CD14-positive monocyte (primary cell): ENCODE measurements around the gene BORCS8. TPM values are rescaled to one million over a fixed set of nuclear protein-coding genes. Genes with fewer than 3 reads are reported as not detected.
A peak's percentile ranks its signal among the peaks of the same experiment; 100 is the strongest.

Experiments
- DNase-seq, 3 donors: peaks; one replicate each; pipeline ENCODE4 v3.0.0-alpha.2; 2011 to 2022
- H2AFZ ChIP-seq: 2 replicates; pipeline ENCODE4 v1.6.0; 2012; ENCODE audit warnings: mild to moderate bottlenecking, low read depth, low read length, inconsistent platforms; ENCODE audit not compliant: insufficient read depth, poor library complexity, severe bottlenecking
- H3K27ac ChIP-seq, 2 donors: 1 replicate in 1 of 2; 2 replicates in 1 of 2; pipeline ENCODE4 v1.5.1; 2012 to 2013; ENCODE audit warnings: low read length in 2 of 2, control low read depth in 1 of 2, inconsistent platforms in 1 of 2, low read depth in 1 of 2, mild to moderate bottlenecking in 1 of 2
- H3K27me3 ChIP-seq, 2 donors: one replicate each; pipeline versions ENCODE4 v1.6.0 to v1.6.1; 2011 to 2013; ENCODE audit warnings: low read length in 2 of 2; ENCODE audit not compliant: control insufficient read depth in 2 of 2, insufficient read depth in 2 of 2
- H3K36me3 ChIP-seq, 2 donors: replicated peaks in 1 of 2; 1 replicate in 1 of 2; 2 replicates in 1 of 2; pipeline versions ENCODE4 v1.5.1 to v1.6.1; 2012 to 2013; ENCODE audit warnings: low read length in 2 of 2, control low read depth in 1 of 2, inconsistent platforms in 1 of 2, mild to moderate bottlenecking in 1 of 2; ENCODE audit not compliant: insufficient read depth in 2 of 2, control insufficient read depth in 1 of 2
- H3K4me1 ChIP-seq, 2 donors: 1 replicate in 1 of 2; 2 replicates in 1 of 2; pipeline versions ENCODE4 v1.5.1 to v1.6.1; 2012 to 2013; ENCODE audit warnings: low read length in 2 of 2, control low read depth in 1 of 2, inconsistent platforms in 1 of 2, mild to moderate bottlenecking in 1 of 2, moderate library complexity in 1 of 2; ENCODE audit not compliant: insufficient read depth in 2 of 2, control insufficient read depth in 1 of 2
- H3K4me2 ChIP-seq: replicated peaks from 2 replicates; pipeline ENCODE3; 2012; ENCODE audit warnings: low read length, moderate library complexity, mild to moderate bottlenecking; ENCODE audit not compliant: poor library complexity, severe bottlenecking; ENCODE audit errors: extremely low read depth
- H3K4me3 ChIP-seq, 3 experiments: fragments of 200-600 bp in 1 of 3; sonication (generic) in 1 of 3; replicated peaks in 1 of 3; 1 replicate in 2 of 3; 2 replicates in 1 of 3; pipeline ENCODE4 v1.5.1; 2011 to 2013; ENCODE audit warnings: low read length in 3 of 3, mild to moderate bottlenecking in 3 of 3, control low read depth in 2 of 3, low read depth in 2 of 3, inconsistent platforms in 1 of 3, moderate library complexity in 1 of 3
- H3K79me2 ChIP-seq: 2 replicates; pipeline ENCODE4 v1.6.0; 2012; ENCODE audit warnings: mild to moderate bottlenecking, control low read depth, inconsistent platforms, low read length, moderate library complexity; ENCODE audit not compliant: insufficient read depth
- H3K9ac ChIP-seq: 2 replicates; pipeline ENCODE4 v1.6.0; 2017; ENCODE audit warnings: low read length, mild to moderate bottlenecking; ENCODE audit not compliant: insufficient read depth, poor library complexity, severe bottlenecking
- H3K9me3 ChIP-seq, 2 donors: replicated peaks in 1 of 2; 1 replicate in 1 of 2; 2 replicates in 1 of 2; pipeline versions ENCODE4 v1.5.1 to v1.6.1; 2012 to 2013; ENCODE audit warnings: low read length in 2 of 2, control low read depth in 1 of 2; ENCODE audit not compliant: control insufficient read depth in 1 of 2, insufficient read depth in 1 of 2
- H4K20me1 ChIP-seq: 2 replicates; pipeline ENCODE4 v1.6.0; 2012; ENCODE audit warnings: mild to moderate bottlenecking, low read length, control low read depth, moderate library complexity; ENCODE audit not compliant: insufficient read depth
- H3K27ac Mint-ChIP-seq, 7 donors: one replicate each; pipeline ENCODE4 v1.8.0; 2020; ENCODE audit warnings: mild to moderate bottlenecking in 7 of 7, mixed read lengths in 7 of 7, moderate library complexity in 6 of 7, inconsistent platforms in 2 of 7
- H3K27me3 Mint-ChIP-seq, 3 donors: one replicate each; pipeline ENCODE4 v1.8.0; 2021 to 2022; ENCODE audit warnings: low read depth in 3 of 3, mild to moderate bottlenecking in 3 of 3, mixed read lengths in 3 of 3, moderate library complexity in 3 of 3, inconsistent platforms in 1 of 3
- H3K36me3 Mint-ChIP-seq, 2 donors: one replicate each; pipeline ENCODE4 v1.8.0; 2020; ENCODE audit warnings: mixed read lengths in 2 of 2, inconsistent platforms in 1 of 2, mild to moderate bottlenecking in 1 of 2
- H3K4me1 Mint-ChIP-seq: one replicate; pipeline ENCODE4 v1.8.0; 2020; ENCODE audit warnings: mild to moderate bottlenecking, mixed read lengths
- H3K4me3 Mint-ChIP-seq, 2 donors: one replicate each; pipeline ENCODE4 v1.8.0; 2020; ENCODE audit warnings: mild to moderate bottlenecking in 2 of 2, mixed read lengths in 2 of 2, moderate library complexity in 1 of 2
- H3K9me3 Mint-ChIP-seq, 7 donors: one replicate each; pipeline ENCODE4 v1.8.0; 2020 to 2022; ENCODE audit warnings: mixed read lengths in 7 of 7, mild to moderate bottlenecking in 6 of 7, moderate library complexity in 6 of 7, inconsistent platforms in 2 of 7
- CTCF ChIP-seq: fragments of 200-600 bp; IDR thresholded peaks from one replicate; pipeline ENCODE4 v1.8.0; 2022; ENCODE audit warnings: antibody characterized with exemption, mild to moderate bottlenecking
- WGBS: methylation state at CpG from one replicate; pipeline ENCODE4 v1.1.5; 2013; ENCODE audit warnings: missing lambda C conversion rate; ENCODE audit not compliant: insufficient coverage; 5-methylcytosine and 5-hydroxymethylcytosine counted together
- intact Hi-C, 2 donors: fragments of 100-400 bp; cut with micrococcal nuclease; formaldehyde crosslinking; loops; one replicate each; pipeline versions ENCODE4 v1.15.0 to v1.15.1; 2023
- polyA plus RNA-seq, 3 donors: library from polyadenylated mRNA; depleted of rRNA in 1 of 3; unstranded in 2 of 3; stranded (reverse) in 1 of 3; fragments of 300-500 nt in 2 of 3; fragments of >200 nt in 1 of 3; fragmentation: Illumina TruSeq in 2 of 3; gene quantifications; 1 replicate in 2 of 3; 2 replicates in 1 of 3; pipeline ENCODE4 v1.2.3, GENCODE V29; 2012 to 2021

BORCS8 gene
- polyA plus RNA-seq, 3 donors = 31.6 to 44.1 (median 36.5) TPM

- intact Hi-C loops = loop anchor here (1.0 to 10.0 kb wide), 3 partner anchors 12 to 133 kb away; partner anchors contain the start of genes MAU2 (in 2 of the 2), SUGP1 (in 2 of the 2) and NR2C2AP (in 1 of the 2)
- Mint-ChIP-seq H3K9me3 (peaks cover 6 to 17% (median 13%) of the 10 kb centered on the region in 7 donors), H3K36me3 (peaks cover 21 to 41% of the 10 kb centered on the region in 2 donors), H3K4me3 (peak overlapping the region; percentile 92 to 96), H3K27ac (peak overlapping the region; percentile 96 to 99 (median 98)), H3K4me1 (peaks cover 39% of the 10 kb centered on the region), H3K27me3 (peaks cover 0 to 1% (median 0%) of the 10 kb centered on the region in 3 donors)
- no peaks in the 10 kb centered on the region for H3K27me3 ChIP-seq
- peaks cover 19% of the 10 kb centered on the region for H4K20me1 ChIP-seq
- WGBS = 0% methylated on average over 11 of the region's 17 CpGs
- peak overlapping the region; percentile 69 to 100 (median 85) for H3K4me3 ChIP-seq
- no peak for DNase-seq
- peaks cover 27 to 51% of the 10 kb centered on the region in 2 donors for H3K4me1 ChIP-seq
- no peak for TF ChIP-seq CTCF
- H3K9ac ChIP-seq = peak overlapping the region; percentile 99
- peaks cover 51% of the 10 kb centered on the region for H3K79me2 ChIP-seq
- peak overlapping the region; percentile 90 for H3K4me2 ChIP-seq
- H3K36me3 ChIP-seq = peaks cover 1 to 13% of the 10 kb centered on the region in 2 donors
- H3K27ac ChIP-seq = peak overlapping the region; percentile 100
- peaks cover 3 to 21% of the 10 kb centered on the region in 2 donors for H3K9me3 ChIP-seq
- peak overlapping the region; percentile 97 for H2AFZ ChIP-seq
These were observed 229 bp downstream of the BORCS8 start for GRCh38 chr19:19191768-19192077.

GRCh38 chr19:19186742-19187141, 5.2 kb downstream of the BORCS8 start:
- no peak for TF ChIP-seq CTCF
- no peak overlapping the region for H3K4me2 ChIP-seq
- H4K20me1 ChIP-seq = peaks cover 28% of the 10 kb centered on the region
- 98% methylated on average over 14 of the region's 14 CpGs for WGBS
- intact Hi-C loops = no loop called here
- Mint-ChIP-seq H3K27ac (peak overlapping the region; percentile 64 to 87 (median 84)), H3K27me3 (peaks cover 0 to 1% (median 0%) of the 10 kb centered on the region in 3 donors), H3K4me1 (peaks cover 31% of the 10 kb centered on the region), H3K9me3 (peaks cover 15 to 29% (median 22%) of the 10 kb centered on the region in 7 donors), H3K36me3 (peaks cover 39 to 68% of the 10 kb centered on the region in 2 donors), H3K4me3 (peak overlapping the region in 1 of 2 donors; percentile 2)
- peaks cover 50% of the 10 kb centered on the region for H3K79me2 ChIP-seq
- H3K9ac ChIP-seq = no peak overlapping the region
- peaks cover 21 to 35% of the 10 kb centered on the region in 2 donors for H3K4me1 ChIP-seq
- H3K27ac ChIP-seq = peak overlapping the region; percentile 68 to 87
- H3K27me3 ChIP-seq = no peaks in the 10 kb centered on the region
- H3K4me3 ChIP-seq = peak overlapping the region in 1 of 3 experiments; percentile 51
- H3K9me3 ChIP-seq = peaks cover 11 to 31% of the 10 kb centered on the region in 2 donors
- H3K36me3 ChIP-seq = peaks cover 19 to 42% of the 10 kb centered on the region in 2 donors
- H2AFZ ChIP-seq = no peak overlapping the region
- no peak for DNase-seq
